Fibroblast of lung (primary cell): ENCODE results near the gene OPALIN. TPM values are rescaled to one million over a fixed set of nuclear protein-coding genes. Genes with fewer than 3 reads are reported as not detected.

Experiments
- DNase-seq, 2 donors: peaks; one replicate each; pipeline versions ENCODE4 v3.0.0 to v3.0.0-alpha.2; 2010; ENCODE audit warnings: low read depth in 2 of 2
- H2AFZ ChIP-seq: 2 replicates; pipeline ENCODE4 v1.5.1; 2012; ENCODE audit warnings: low read length, control low read depth, inconsistent platforms
- H3K27ac ChIP-seq: 2 replicates; pipeline ENCODE4 v1.5.1; 2011; ENCODE audit warnings: low read length, control low read depth; ENCODE audit not compliant: insufficient read depth
- H3K27me3 ChIP-seq: 2 replicates; pipeline ENCODE4 v1.5.1; 2011; ENCODE audit warnings: mild to moderate bottlenecking, low read length; ENCODE audit not compliant: control insufficient read depth, insufficient read depth
- H3K36me3 ChIP-seq: 2 replicates; pipeline ENCODE4 v1.5.1; 2011; ENCODE audit warnings: low read length; ENCODE audit not compliant: control insufficient read depth, insufficient read depth
- H3K4me1 ChIP-seq: 2 replicates; pipeline ENCODE4 v1.5.1; 2011; ENCODE audit warnings: low read length; ENCODE audit not compliant: control insufficient read depth, insufficient read depth; ENCODE audit errors: extremely low read depth
- H3K4me2 ChIP-seq: 2 replicates; pipeline ENCODE4 v1.5.1; 2011; ENCODE audit warnings: low read length, control low read depth; ENCODE audit not compliant: insufficient read depth; ENCODE audit errors: extremely low read depth
- H3K4me3 ChIP-seq, 4 experiments: fragments of 200-600 bp in 1 of 4; sonication (generic) in 1 of 4; replicated peaks in 1 of 4; 2 replicates each; pipeline ENCODE4 v1.5.1; 2011 to 2016; ENCODE audit warnings: low read length in 4 of 4, low read depth in 3 of 4, mild to moderate bottlenecking in 3 of 4, control low read depth in 2 of 4, inconsistent platforms in 1 of 4, mixed read lengths in 1 of 4; ENCODE audit not compliant: insufficient read depth in 1 of 4; ENCODE audit errors: control extremely low read depth in 1 of 4
- H3K79me2 ChIP-seq: 2 replicates; pipeline ENCODE4 v1.5.1; 2012; ENCODE audit warnings: mild to moderate bottlenecking, low read length, inconsistent platforms; ENCODE audit not compliant: control insufficient read depth, insufficient read depth
- H3K9ac ChIP-seq: 2 replicates; pipeline ENCODE4 v1.5.1; 2011; ENCODE audit warnings: mild to moderate bottlenecking, low read length, control low read depth; ENCODE audit not compliant: insufficient read depth
- H3K9me3 ChIP-seq: 2 replicates; pipeline ENCODE4 v1.5.1; 2012; ENCODE audit warnings: low read depth, low read length; ENCODE audit not compliant: control insufficient read depth, insufficient read depth
- H4K20me1 ChIP-seq: 2 replicates; pipeline ENCODE4 v1.5.1; 2011; ENCODE audit warnings: low read length; ENCODE audit not compliant: control insufficient read depth, insufficient read depth; ENCODE audit errors: extremely low read depth
- CTCF ChIP-seq, 2 donors: IDR thresholded peaks in 1 of 2; conservative IDR thresholded peaks in 1 of 2; 1 replicate in 1 of 2; 2 replicates in 1 of 2; pipeline ENCODE4 v1.5.1; 2011 to 2012; ENCODE audit warnings: low read length in 2 of 2, control low read depth in 1 of 2, inconsistent platforms in 1 of 2, low read depth in 1 of 2, mild to moderate bottlenecking in 1 of 2
- EZH2 ChIP-seq: IDR thresholded peaks from 2 replicates; pipeline ENCODE4 v1.5.1; 2012; ENCODE audit warnings: low read length, control low read depth, mild to moderate bottlenecking; ENCODE audit errors: missing control alignments
- polyA minus RNA-seq: library from RNA; depleted of rRNA, polyadenylated mRNA; stranded (reverse); fragments of >200 nt; gene quantifications from 2 replicates; pipeline ENCODE4 v1.2.3, GENCODE V29; 2011; ENCODE audit warnings: low replicate concordance
- polyA plus RNA-seq, 2 donors: library from polyadenylated mRNA; depleted of rRNA in 1 of 2; stranded (reverse) in 1 of 2; unstranded in 1 of 2; fragments of >200 nt; gene quantifications; 2 replicates each; pipeline ENCODE4 v1.2.1, GENCODE V29; 2011 to 2012; ENCODE audit warnings: missing spikeins in 1 of 2
- total RNA-seq: library from RNA; depleted of rRNA; stranded (reverse); fragments of >200 nt; gene quantifications from 2 replicates; pipeline ENCODE4 v1.2.1, GENCODE V29; 2014

The OPALIN gene, protein sequence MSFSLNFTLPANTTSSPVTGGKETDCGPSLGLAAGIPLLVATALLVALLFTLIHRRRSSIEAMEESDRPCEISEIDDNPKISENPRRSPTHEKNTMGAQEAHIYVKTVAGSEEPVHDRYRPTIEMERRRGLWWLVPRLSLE
- not detected in 2 replicates for total RNA-seq
- not detected in 2 replicates for polyA plus RNA-seq
- not detected in 2 replicates for polyA plus RNA-seq (2012)
- polyA minus RNA-seq: not detected in 2 replicates

- Histone ChIP-seq H4K20me1 (no peaks in the 10 kb centered on the region), H2AFZ (no peak within 1 kb of the TSS), H3K9ac (no peak within 1 kb of the TSS), H3K9me3 (no peaks in the 10 kb centered on the region), H3K36me3 (no peaks in the 10 kb centered on the region), H3K79me2 (no peaks in the 10 kb centered on the region), H3K27me3 (no peaks in the 10 kb centered on the region), H3K27ac (no peak within 1 kb of the TSS), H3K4me1 (no peaks in the 10 kb centered on the region), H3K4me2 (no peak within 1 kb of the TSS), H3K4me3 (no peak within 1 kb of the TSS)
- DNase-seq: no peak
- TF ChIP-seq CTCF (conservative IDR thresholded peaks at IDR 0.05 in 1 of 2, IDR thresholded peaks at IDR 0.05 in 1 of 2; ENCODE audit: low read depth in 1 of 2, low read length in 2 of 2) (no peak), EZH2 (no peak)
Measured at GRCh38 chr10:96358851-96359540, at the start of gene OPALIN. Gene OPALIN (minus strand): TSS chr10:96359002. CDS start chr10:96358896, 106 bp downstream.

- DNase-seq: no peak
Measured at GRCh38 chr10:96408201-96408600, 49.4 kb upstream of the OPALIN start.

More at GRCh38 chr10:96408201-96408600, 49.4 kb upstream of the OPALIN start:
- Histone ChIP-seq H3K79me2 (no peaks in the 10 kb centered on the region), H3K4me3 (no peak overlapping the region), H3K4me1 (no peaks in the 10 kb centered on the region), H4K20me1 (no peaks in the 10 kb centered on the region), H3K9me3 (no peaks in the 10 kb centered on the region), H3K27me3 (peaks cover 3% of the 10 kb centered on the region), H3K9ac (no peak overlapping the region), H2AFZ (no peak overlapping the region), H3K36me3 (no peaks in the 10 kb centered on the region), H3K4me2 (no peak overlapping the region), H3K27ac (no peak overlapping the region)
- TF ChIP-seq EZH2 (no peak), CTCF (conservative IDR thresholded peaks at IDR 0.05 in 1 of 2, IDR thresholded peaks at IDR 0.05 in 1 of 2; ENCODE audit: low read depth in 1 of 2, low read length in 2 of 2) (no peak)
